Measurements from ENCODE around the gene PKP4. TPM values are rescaled to one million over a fixed set of nuclear protein-coding genes. Genes with fewer than 3 reads are reported as not detected.

PKP4 gene
- total RNA-seq, 1 experiment from 2014 or later = 59.1 TPM

DNA sequence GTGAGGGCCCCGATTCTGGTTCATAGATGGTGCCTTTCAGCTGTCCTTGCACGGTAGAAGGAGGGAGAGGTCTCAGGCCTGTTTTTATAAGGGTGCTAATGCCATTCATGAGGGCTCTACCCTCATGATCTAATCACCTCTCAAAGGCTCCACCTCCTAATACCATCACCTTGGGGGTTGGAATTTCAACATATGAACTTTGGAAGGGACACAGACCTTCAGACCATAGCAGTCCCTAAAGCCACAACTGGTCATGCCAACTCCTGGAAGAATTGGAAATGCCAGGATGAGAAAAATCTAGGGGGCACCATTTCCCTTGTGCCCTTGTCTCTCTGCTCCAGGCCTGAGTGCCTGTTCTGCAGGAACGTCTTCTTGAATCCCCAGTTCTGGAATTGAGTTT, 213.5 kb downstream of the PKP4 start:
- no peak overlapping the region for H3K27ac ChIP-seq
- no TSS peak for BruUV-seq (replicated peaks)
- no peaks in the 10 kb centered on the region for H3K9me3 ChIP-seq (ENCODE audit: insufficient read depth, low read depth)
- H4K20me1 ChIP-seq (ENCODE audit: insufficient read depth) = no peaks in the 10 kb centered on the region
- H3K4me1 ChIP-seq (replicated peaks; ENCODE audit: insufficient read depth) = no peaks in the 10 kb centered on the region
- CTCF ChIA-PET = no interaction called here
- no peaks in the 10 kb centered on the region for H3K36me3 ChIP-seq (ENCODE audit: low read depth)
- TF ChIP-seq, protein P1, sequence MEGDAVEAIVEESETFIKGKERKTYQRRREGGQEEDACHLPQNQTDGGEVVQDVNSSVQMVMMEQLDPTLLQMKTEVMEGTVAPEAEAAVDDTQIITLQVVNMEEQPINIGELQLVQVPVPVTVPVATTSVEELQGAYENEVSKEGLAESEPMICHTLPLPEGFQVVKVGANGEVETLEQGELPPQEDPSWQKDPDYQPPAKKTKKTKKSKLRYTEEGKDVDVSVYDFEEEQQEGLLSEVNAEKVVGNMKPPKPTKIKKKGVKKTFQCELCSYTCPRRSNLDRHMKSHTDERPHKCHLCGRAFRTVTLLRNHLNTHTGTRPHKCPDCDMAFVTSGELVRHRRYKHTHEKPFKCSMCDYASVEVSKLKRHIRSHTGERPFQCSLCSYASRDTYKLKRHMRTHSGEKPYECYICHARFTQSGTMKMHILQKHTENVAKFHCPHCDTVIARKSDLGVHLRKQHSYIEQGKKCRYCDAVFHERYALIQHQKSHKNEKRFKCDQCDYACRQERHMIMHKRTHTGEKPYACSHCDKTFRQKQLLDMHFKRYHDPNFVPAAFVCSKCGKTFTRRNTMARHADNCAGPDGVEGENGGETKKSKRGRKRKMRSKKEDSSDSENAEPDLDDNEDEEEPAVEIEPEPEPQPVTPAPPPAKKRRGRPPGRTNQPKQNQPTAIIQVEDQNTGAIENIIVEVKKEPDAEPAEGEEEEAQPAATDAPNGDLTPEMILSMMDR (conservative IDR thresholded peaks at IDR 0.05) = no peak
- TF ChIP-seq EZH2 (IDR thresholded peaks at IDR 0.05; ENCODE audit: low read depth) = no peak
- H3K4me2 ChIP-seq = no peak overlapping the region
- POLR2A ChIA-PET (ENCODE audit: unreplicated experiment) = no interaction called here
- H3K4me3 ChIP-seq = no peak overlapping the region
- H3K9me2 ChIP-seq (ENCODE audit: insufficient read depth) = no peaks in the 10 kb centered on the region
- intact Hi-C loops (cut with micrococcal nuclease; ENCODE audit: unreplicated experiment) = no loop called here
- DNase-seq = no peak
- no peaks in the 10 kb centered on the region for H3K79me2 ChIP-seq (ENCODE audit: low read depth)
- H2AFZ ChIP-seq = no peak overlapping the region
- H3K27me3 ChIP-seq (ENCODE audit: insufficient read depth, low read depth) = no peaks in the 10 kb centered on the region
- no peaks in the 10 kb centered on the region for H3F3A ChIP-seq (ENCODE audit: insufficient read depth, low read depth)

DNA sequence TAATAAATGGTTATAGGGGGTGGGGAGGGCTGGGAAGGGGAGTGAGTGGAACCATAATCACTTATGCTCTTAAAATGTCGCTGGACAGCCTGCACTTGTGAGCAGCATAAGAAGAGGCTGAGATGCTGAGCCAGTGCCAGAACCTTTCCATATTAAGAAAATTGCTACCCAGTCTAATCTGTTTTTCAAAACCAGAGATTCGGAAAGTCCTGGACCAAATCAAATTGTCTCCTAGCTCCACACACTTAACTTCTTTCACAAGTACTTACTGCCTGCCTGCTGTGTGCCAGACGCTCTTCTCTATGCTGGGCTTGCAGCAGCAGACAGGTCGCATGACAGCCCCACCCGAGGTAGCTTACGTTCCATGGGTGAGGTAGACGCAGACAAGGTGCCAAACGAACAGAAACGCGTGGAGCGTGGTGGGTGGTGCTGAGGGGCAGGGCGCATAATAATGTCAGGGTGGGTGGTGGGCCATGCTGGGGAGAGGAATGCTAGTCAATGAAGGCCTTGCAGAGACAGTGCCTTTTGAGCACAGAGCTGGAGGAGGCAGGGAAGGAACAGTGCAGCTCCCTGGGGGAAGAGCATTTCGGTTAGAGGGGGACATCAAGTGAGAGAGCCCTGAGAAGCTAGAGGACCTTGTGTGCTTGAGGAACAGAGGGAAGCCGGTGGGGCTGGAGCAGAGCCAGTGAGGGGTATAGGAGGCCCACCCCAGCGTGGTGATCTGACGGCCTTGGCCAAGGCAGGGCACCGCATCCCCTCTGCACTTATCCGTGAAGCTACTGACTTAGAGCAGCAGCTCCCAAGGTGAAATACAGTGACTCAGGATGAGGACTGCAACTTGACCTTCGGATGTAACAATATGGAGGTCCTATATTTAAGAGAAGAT, 214.9 kb downstream of the PKP4 start:
- Histone ChIP-seq H3K4me2 (no peak overlapping the region), H2AFZ (no peak overlapping the region), H3K27me3 (ENCODE audit: insufficient read depth, low read depth) (no peaks in the 10 kb centered on the region), H3F3A (ENCODE audit: insufficient read depth, low read depth) (no peaks in the 10 kb centered on the region), H3K27ac (no peak overlapping the region), H3K79me2 (ENCODE audit: low read depth) (no peaks in the 10 kb centered on the region), H4K20me1 (ENCODE audit: insufficient read depth) (no peaks in the 10 kb centered on the region), H3K36me3 (ENCODE audit: low read depth) (no peaks in the 10 kb centered on the region), H3K4me1 (replicated peaks; ENCODE audit: insufficient read depth) (no peaks in the 10 kb centered on the region), H3K4me3 (no peak overlapping the region), H3K9me3 (ENCODE audit: insufficient read depth, low read depth) (no peaks in the 10 kb centered on the region), H3K9me2 (ENCODE audit: insufficient read depth) (no peaks in the 10 kb centered on the region)
- POLR2A ChIA-PET (ENCODE audit: unreplicated experiment) = no interaction called here
- BruUV-seq (replicated peaks) = no TSS peak
- CTCF ChIA-PET = no interaction called here
- intact Hi-C loops (cut with micrococcal nuclease; ENCODE audit: unreplicated experiment) = no loop called here
- DNase-seq = no peak
- TF ChIP-seq, protein P1 (conservative IDR thresholded peaks at IDR 0.05) = no peak
- TF ChIP-seq EZH2 (IDR thresholded peaks at IDR 0.05; ENCODE audit: low read depth) = no peak

DNA sequence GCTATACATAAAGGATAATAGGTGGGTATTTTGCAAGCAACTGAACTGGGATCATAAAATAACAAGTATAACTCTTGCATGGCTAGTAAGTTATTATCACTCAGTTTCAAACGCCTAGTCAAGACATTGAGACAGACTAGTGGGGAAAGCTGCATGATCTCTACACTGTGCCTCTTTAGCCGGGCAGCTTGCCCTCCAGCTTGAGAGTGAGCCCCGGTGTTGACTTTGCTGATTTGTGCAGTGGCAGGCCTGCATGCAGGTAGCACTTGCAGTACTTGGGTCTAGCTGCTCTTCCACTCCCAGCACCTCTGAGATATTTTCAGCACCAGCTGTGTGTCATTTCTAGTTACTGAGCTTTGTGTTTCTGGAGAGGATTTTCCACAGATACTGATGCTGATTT, 219.5 kb downstream of the PKP4 start:
- H4K20me1 ChIP-seq (ENCODE audit: insufficient read depth) = no peaks in the 10 kb centered on the region
- no peaks in the 10 kb centered on the region for H3K9me2 ChIP-seq (ENCODE audit: insufficient read depth)
- TF ChIP-seq, protein P1 (conservative IDR thresholded peaks at IDR 0.05) = no peak
- no peak for TF ChIP-seq EZH2 (IDR thresholded peaks at IDR 0.05; ENCODE audit: low read depth)
- BruUV-seq (replicated peaks) = no TSS peak
- ChIA-PET CTCF (no interaction called here), POLR2A (ENCODE audit: unreplicated experiment) (no interaction called here)
- H3K4me3 ChIP-seq = no peak overlapping the region
- no peak for DNase-seq
- H3K9me3 ChIP-seq (ENCODE audit: insufficient read depth, low read depth) = no peaks in the 10 kb centered on the region
- no peaks in the 10 kb centered on the region for H3K27me3 ChIP-seq (ENCODE audit: insufficient read depth, low read depth)
- H3K4me2 ChIP-seq = no peak overlapping the region
- intact Hi-C loops (cut with micrococcal nuclease; ENCODE audit: unreplicated experiment) = no loop called here
- H3K4me1 ChIP-seq (replicated peaks; ENCODE audit: insufficient read depth) = no peaks in the 10 kb centered on the region
- H3K79me2 ChIP-seq (ENCODE audit: low read depth) = no peaks in the 10 kb centered on the region
- H3K27ac ChIP-seq = no peak overlapping the region
- H3K36me3 ChIP-seq (ENCODE audit: low read depth) = no peaks in the 10 kb centered on the region
- H2AFZ ChIP-seq = no peak overlapping the region
- H3F3A ChIP-seq (ENCODE audit: insufficient read depth, low read depth) = no peaks in the 10 kb centered on the region

All from PC-9 (cell line).